Activated CD8-positive, alpha-beta memory T cell treated with anti-CD3 and anti-CD28 coated beads for 1 hour (primary cell): ENCODE results near the gene MORN4.
A peak's percentile ranks its signal among the peaks of the same experiment; 100 is the strongest.
"Not testable (repeated sequence)": the region's sequence is repeated elsewhere in the genome, so short reads cannot be mapped to it uniquely, and the experiment has no call there.

Experiments used
- DNase-seq, 2 donors: peaks; one replicate each; pipeline ENCODE4 v3.0.0-alpha.2; 2020; ENCODE audit warnings: low read depth in 1 of 2; ENCODE audit errors: extremely low read depth in 1 of 2

MORN4 gene

DNA sequence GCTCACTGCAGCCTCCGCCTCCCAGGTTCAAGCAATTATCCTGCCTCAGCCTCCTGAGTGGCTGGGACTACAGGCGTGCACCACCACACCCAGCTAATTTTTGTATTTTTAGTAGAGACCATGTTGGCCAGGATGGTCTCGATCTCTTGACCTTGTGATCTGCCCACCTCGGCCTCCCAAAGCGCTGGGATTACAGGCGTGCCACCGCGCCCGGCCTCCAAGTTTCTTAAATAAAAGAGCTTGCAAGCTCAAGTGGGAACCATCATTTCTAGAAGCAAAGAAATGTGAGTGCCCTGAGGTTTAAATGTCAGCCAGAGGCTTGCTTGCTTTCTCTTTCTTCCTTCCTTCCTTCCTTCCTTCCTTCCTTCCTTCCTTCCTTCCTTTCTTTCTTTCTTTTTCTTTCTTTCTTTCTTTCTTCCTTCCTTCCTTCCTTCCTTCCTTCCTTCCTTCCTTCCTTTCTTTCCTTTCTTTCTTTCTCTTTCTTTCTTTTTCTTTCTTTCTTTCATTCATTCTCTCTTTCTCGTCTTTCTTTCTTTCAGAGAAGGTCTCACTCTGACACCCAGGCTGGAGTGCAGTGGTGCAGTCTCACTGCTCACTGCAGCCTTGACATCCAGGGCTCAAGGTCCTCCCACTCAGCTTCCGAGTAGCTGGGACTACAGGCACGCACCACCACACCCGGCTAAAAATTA is 9.3 kb upstream of the MORN4 start:
- DNase-seq: not testable (repeated sequence)

DNA sequence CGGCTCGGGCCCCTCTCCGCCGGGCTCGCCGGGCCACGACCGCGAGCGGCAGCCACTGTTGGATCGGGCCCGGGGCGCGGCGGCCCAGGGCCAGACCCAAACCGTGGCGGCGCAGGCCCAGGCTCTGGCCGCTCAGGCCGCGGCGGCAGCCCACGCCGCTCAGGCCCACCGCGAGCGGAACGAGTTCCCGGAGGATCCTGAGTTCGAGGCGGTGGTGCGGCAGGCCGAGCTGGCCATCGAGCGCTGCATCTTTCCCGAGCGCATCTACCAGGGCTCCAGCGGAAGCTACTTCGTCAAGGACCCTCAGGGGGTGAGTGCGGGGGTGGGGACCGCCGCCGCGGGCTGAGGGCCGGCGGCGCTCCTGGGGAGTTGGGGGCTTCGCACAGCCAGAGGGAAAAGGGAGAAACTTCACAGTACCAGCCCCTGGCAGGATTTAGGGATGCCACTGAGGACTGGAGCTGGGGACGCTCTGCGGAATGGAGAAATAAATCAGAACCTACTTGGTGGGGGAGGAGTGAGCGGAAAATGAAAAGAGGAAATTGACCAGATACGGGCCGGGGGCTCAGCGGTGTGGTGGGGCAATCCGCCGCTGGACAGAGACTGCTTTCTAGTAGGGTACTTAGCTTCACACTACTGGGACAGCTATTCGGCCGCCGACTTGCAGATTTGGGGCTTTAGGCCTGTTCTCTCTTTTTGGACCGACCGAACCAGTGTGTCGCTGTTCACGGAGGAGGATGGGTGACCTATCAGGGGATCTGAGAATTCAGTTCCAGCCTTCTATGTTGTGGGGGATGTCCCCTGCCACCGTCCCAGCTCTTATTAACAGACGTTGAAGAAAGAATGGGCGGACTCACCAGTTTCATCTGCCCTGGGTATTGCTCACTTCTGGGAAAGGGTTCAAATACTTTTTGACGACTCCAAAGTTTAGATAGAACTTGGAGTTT is 7.8 kb upstream of the MORN4 start:
- no peak for DNase-seq

DNA sequence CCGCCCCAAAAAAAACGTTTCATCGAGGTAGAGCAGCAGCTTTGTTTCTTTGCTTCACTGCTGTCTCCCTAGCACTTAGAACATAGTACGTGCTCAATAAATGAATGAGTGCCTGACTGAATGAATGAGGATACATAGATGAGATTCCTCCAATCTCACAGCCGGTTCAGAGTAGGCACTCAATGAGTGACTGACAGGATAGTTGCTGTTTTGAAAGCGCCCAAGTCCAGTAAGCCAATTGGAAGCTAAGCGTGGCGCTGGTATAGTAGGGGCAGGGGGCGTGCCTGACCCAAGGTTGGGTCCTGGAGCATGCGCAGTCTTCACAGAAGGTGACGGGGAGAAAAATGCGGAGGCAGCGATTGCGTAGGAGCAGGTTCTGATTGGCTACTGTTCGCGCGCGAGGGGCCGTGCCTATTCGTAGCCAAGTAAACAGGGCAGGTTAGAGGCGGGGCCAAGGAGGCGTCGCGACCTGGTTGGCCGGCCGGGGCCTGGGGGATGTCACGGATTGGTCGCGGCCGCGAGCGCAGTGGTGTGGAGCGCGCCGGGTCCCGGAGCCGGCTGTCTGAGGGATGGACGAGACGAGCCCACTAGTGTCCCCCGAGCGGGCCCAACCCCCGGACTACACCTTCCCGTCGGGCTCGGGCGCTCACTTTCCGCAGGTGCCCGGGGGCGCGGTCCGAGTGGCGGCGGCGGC is 7.0 kb upstream of the MORN4 start, which contains the start of gene PI4K2A:
TSS of gene PI4K2A (plus strand) at position 498 of the 694 bp plus-strand sequence. CDS start at position 570, 72 bp downstream.
- DNase-seq: peak; percentile 96 to 98

DNA sequence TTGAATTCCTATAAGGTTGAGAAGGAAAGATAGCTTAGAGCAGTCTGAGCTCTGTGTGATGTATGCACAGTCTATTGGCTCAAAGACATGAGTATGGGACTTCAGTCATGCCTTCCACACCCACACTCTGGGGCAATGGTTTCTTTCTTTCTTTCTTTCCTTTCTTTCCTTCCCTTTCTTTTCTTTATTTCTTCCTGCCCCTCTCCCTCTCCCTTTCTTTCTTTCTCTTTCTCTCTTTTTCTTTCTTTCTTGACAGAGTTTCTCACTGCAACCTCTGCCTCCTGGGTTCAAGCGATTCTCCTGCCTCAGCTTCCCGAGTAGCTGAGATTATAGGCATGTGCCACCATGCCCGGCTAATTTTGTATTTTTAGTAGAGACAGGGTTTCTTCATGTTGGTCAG is 5.8 kb upstream of the MORN4 start:
- not testable (repeated sequence) for DNase-seq

DNA sequence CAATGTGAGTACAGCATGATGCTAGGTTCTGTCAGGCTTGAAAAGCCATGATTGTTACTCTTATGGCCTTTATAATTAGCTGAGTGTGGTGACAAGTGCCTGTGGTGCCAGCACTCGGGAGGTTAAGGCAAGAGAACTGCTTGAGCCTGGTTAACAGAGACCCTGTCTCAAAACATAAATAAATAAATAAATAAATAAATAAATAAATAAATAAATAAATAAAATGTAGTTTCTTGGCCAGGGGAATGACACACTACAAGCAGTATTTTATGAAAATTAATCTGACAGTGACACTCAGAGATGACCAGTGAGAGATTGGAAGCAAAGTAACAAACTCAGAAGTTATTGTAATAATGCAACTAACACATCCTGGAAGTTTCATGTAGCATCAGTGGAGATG is 2.3 kb upstream of the MORN4 start:
- DNase-seq: no peak

DNA sequence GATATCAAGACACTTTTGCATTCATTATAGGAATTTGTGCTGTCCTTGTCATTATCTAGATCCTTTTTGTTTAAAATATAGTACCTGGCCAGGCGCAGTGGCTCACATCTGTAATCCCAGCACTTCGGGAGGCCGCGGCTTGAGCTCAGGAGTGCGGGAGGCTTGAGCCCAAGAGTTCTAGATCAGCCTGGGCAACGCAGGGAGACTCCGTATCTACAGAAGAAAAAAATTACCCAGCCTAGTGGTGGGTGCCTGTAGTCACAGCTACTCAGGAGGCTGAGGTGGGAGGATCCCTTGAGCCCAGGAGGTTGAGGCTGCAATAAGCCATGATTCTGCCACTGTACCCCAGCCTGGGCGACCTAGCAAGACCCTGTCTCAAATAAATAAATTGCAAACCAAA is 621 bp upstream of the MORN4 start:
- DNase-seq: no peak

DNA sequence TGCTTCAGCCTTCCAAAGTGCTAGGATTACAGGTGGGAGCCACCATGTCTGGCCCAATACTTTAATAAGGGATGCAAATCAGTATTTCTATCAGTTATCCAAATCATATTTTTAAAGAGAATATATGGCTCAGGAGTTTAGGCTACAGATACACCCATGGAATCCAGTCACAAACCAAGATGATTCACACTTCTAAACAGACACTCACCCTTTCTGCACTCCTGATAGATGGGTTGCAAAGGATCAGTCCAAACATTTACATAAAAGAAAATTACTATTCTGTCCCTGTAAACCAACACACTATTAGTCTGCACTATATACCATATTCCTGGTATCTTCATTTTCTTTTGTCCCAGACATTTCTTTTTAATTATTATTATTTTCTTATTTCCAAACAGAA is 2.2 kb downstream of the MORN4 start:
- no peak for DNase-seq

DNA sequence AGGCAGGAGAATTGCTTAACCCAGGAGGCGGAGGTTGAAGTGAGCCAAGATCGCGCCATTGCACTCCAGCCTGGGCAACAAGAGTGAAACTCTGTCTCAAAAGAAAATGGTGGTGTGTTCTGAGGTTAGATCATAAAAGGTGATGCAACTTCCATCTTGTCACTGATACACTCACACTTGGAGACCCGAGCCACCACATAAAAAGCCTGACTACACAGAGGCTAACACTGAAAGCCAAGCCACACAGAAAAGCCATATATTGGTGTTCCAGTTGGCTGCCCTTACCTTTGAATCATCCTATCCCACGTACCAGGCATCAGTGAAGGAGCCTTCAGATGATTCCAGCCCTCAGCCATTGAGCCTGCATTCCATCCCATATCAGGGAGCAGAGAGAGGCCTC is 4.0 kb downstream of the MORN4 start:
- DNase-seq: no peak

DNA sequence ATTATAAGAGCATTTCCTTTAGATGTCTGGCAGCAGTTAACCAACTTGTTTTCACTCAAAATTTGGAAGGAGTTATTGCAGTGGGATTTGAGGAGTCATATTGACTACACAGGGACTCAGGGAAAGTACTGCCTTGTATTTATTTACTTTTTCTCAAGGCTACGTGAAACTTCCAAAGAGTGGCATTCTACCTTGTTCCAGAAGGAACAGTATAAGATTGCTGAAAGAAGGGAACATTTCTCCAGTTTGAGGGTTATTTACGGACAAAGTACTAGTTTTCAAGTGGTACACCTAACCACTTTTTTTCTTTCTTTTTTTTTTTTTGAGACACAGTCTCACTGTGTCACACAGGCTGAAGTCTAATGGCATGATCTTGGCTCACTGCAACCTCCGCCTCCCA is 5.1 kb downstream of the MORN4 start:
- no peak for DNase-seq

DNA sequence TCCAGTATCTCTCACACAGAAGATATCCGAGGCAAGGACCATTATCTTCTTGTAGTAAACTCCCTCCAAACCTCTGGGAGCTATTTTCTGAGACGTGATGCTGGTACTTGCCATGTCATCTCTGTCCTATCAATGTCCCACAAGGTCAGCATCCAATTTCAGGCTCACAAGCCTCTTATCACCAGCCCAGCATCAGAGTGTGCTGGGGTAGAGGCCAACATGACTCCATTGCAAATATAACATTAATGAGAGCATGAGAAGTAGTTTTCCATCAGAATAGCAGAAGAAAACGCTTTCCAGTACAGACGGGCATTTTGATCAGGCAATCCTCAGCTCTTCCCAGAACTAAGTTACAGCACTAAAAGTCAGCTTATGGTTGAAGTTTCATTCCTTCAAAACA is 5.6 kb downstream of the MORN4 start:
- no peak for DNase-seq

DNA sequence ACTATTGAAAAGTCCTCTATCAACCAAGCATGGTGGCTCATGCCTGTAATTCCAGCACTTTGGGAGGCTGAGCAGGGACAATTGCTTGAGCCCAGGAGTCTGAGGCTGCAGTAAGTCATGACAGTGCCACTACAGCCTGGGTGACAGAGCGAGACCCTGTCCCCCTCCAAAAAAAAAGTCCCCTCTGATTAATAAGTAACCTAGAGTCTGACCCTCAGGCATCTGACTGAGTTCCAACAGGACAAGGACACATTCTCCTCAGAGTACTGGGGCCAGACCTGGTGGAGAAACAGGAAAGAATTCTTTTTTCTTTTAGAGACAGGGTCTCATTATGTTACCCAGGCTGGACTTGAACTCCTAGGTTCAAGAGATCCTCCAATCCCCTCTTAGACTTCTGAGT is 10.0 kb downstream of the MORN4 start:
- no peak for DNase-seq

DNA sequence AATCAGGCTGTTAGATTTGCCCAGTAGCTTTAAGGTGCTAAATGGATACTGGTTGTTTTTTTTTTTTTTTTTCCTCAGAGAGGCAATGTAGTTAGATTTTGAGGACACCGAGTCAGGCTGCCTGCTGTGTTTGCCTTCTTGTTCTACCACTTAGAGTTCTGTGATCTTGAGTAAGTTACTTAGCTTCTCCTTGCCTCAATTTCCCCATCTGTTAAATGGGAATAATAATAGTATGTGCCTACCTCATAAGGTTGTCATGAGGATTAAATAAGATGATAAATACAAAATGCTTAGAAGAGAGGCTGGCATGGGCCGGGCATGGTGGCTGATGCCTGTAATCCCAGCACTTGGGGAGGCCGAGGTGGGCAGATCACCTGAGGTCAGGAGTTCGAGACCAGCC is 14.6 kb downstream of the MORN4 start:
- DNase-seq: no peak

DNA sequence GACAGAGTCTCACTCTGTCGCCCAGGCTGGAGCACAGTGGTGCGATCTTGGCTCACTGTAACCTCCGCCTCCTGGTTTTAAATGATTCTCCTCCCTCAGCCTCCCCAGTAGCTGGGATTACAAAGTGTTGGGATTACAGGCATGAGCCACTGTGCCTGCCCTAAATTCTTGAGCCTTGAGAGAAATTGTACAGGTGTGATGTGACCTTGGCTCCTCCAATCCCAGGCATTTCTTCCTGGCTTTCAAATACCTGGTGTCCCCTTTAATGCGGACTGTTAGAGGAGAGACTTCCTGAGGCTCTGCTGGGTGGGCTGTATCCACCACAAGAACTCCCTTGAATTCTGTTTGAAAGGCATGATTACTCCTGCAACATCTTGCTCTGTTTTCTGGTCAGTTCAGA is 15.0 kb downstream of the MORN4 start:
- no peak for DNase-seq

DNA sequence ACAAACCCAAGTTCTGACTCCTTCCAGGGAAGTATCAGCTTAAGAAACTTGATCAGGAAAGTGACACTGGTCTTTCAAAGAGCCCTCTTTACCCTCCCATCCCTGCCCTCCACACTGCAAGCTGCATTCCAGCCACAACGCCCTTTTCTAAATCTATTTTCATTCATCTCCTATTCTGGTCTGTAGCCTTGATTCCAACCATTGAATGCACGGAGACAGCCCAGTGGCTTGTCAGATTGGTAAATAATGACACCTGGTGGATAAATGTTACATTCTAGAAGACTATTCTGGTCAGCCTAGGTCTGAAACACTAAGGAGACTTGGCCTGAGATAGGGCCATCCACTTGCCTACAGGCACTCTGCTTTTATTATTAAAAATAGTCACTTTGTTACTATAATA is 20.9 kb downstream of the MORN4 start:
- no peak for DNase-seq

DNA sequence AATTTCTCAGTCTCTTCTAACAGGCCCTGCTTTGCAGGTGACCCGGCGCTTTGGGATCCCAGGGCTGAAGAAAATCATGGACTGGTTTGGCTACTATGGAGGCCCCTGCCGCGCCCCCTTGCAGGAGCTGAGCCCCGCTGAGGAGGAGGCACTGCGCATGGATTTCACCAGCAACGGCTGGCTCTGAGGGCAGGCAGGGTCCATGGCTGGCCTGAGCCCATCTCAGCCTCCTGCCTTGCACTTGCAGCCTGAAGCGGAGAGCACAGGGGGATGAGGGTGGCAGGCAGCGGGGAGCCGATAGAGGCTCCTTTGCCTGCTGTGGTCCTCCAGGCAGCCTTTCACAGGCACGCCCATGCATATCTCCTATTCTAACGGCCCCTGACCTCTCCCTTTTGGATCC is 21.8 kb downstream of the MORN4 start:
- DNase-seq: no peak

DNA sequence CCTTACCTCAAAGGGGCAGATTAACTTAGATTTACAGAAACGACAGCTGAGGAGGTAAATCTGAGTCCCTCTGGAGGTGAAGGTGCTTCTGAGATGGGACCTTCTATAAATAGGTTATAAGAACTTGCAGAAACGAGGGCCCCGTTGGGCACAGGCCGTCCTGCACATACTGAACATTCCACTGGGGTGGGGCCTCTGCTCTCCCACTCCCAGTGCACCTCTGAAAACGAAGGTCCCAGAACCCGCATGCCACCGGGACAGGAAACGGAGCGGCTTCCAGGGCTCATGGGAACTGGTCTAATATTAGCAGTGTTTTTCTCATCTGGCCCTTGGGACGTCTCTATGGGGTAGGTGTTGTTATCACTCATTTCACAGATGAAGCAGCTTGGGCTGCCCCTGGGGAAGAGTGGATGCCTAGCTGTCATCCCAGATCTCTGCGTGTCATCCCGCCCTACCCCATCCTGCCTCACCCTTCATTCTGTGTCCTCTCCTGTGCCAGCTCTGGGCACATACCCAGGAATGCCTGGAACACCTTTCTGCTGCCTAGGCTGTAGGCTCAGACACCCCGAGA is 24.2 kb downstream of the MORN4 start:
- no peak for DNase-seq

DNA sequence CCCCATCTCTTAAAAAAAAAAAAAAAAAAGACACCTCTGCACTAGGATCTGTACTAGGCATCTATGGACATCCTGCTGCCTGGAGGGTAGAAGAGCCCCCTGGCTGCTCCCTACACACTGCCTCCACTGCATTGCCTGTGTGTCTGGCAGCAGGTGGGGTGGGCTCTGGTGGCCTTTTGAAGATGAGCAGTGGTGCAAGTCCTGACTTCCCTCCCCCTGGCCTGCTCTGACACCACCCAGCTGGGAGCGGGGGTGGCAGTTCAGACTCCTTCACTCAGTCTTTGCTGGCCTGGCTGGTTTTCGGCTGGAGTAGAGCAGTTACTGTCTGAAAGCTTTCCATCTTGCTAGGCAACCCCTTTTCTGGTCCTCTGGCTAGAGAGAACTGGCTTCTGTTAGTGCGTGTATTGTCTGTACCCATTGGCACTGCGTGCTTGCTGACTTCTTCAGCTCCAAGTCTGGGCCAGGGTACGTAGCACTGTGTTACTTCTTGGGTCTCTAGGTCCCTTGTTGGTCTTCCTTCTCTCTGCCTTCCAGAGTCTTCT is 26.1 kb downstream of the MORN4 start:
- no peak for DNase-seq

DNA sequence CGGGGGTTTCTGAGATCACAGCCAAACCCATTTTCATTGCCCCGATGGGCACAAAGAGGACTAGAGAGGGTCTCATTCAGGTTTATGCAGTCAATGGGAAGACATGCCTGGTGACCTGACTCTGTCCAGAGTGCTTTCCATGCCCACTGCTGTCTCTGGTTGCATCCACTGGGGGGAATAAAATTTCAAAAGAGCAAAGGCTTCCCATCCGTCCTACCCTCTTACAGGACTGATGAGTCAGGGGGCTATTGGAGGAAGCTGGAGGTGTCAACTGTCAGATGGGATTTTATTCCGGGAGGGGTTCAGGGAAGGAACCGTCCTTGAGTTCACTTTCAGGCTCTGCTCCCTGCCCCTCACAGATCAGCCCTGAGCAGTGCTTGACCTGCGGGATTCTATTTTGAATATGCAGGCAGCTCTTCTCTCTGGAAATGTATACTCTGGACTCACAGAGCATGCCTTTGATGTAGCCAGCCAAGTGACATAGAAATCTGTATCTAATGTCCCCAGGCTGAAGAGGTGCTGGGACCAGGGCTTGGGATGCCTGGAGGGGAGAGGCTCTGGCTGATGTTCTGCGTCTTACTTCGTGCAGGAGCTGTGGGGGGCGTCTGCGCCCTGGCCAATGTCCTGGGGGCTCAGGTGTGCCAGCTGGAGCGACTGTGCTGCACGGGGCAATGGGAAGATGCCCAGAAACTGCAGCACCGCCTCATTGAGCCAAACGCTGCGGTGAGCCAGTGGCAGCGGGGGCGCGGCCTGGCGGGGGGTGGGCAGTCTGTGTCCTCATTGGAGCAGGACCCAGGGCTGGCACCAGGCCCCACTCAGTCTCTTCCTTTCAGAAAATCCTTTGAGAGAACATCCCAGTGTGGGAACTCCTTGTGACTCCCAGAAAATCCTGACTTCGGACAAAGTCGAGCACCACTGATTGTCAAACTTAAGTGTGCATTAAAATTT is 31.8 kb downstream of the MORN4 start:
- DNase-seq: no peak

DNA sequence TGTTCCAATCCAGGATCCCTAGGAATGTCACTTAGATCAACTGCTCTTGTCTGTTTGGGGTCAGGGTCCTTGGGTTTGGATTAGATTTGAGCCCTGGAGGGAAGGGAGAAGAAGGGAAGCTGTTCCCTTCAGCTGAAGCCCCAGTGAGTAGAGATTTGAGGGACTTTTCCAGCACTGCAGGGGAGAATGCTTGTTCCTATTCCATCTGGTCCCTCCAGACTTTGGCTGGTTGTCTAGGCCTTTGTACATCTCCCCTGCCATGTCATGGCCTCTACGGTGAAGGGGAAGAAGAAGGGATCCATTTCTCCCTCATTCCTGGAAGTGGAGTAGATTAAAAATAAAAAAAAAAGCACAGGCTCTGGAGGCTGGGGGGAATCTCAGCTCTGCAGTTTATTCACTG is 32.7 kb downstream of the MORN4 start:
- DNase-seq: no peak

DNA sequence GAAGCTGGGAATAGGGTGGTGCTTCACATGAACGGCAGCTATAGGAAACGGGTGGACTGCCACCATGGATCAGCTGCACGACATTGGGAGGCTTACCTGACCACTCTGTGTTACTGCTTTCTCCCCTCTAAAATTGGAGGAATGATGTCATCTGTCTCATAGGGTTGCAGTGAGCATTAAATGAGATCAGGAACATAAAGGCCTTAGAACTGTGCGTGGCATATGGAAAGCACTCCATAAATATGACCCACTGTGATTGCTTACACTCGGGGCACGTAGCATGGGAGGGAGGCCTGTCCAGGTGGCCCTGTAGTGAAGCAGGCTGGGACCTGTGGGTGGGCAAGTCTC is 34.1 kb downstream of the MORN4 start:
- no peak for DNase-seq
